GM21737 (cell line): Measurements from ENCODE around the gene PLAU.
A peak's percentile ranks its signal among the peaks of the same experiment; 100 is the strongest.
"Not testable (repeated sequence)": the region's sequence is repeated elsewhere in the genome, so short reads cannot be mapped to it uniquely, and the experiment has no call there.

Experiments
- ATAC-seq: cut with Tn5 transposase; IDR thresholded peaks from one replicate; pipeline ENCODE4 v1.9.1; 2021; ENCODE audit warnings: mild to moderate bottlenecking, moderate library complexity; ENCODE audit not compliant: unreplicated experiment

Gene PLAU

GRCh38 chr10:73895381-73895780 is 15.6 kb upstream of the PLAU start:
- not testable (repeated sequence) for ATAC-seq

GRCh38 chr10:73897693-73898092 is 13.2 kb upstream of the PLAU start:
- ATAC-seq, result no peak

GRCh38 chr10:73898730-73899410 is 12.1 kb upstream of the PLAU start:
- ATAC-seq, result no peak

GRCh38 chr10:73899423-73899822 is 11.5 kb upstream of the PLAU start:
- ATAC-seq, result no peak

GRCh38 chr10:73900064-73900463 is 10.9 kb upstream of the PLAU start:
- no peak for ATAC-seq

GRCh38 chr10:73901261-73901660 is 9.7 kb upstream of the PLAU start:
- no peak for ATAC-seq

- no peak for ATAC-seq
Measured at GRCh38 chr10:73902351-73902750, 8.6 kb upstream of the PLAU start.

- no peak for ATAC-seq
Measured at GRCh38 chr10:73905256-73906020, 5.5 kb upstream of the PLAU start.

GRCh38 chr10:73906524-73907447 is 4.1 kb upstream of the PLAU start:
- ATAC-seq, result no peak

GRCh38 chr10:73907841-73908517 is 3.0 kb upstream of the PLAU start:
- ATAC-seq, result no peak

GRCh38 chr10:73908853-73909539 is 1.9 kb upstream of the PLAU start:
- peak; percentile 48 for ATAC-seq

GRCh38 chr10:73909540-73910115 is 1.3 kb upstream of the PLAU start:
- ATAC-seq, result peak; percentile 7

GRCh38 chr10:73910401-73910763 is 550 bp upstream of the PLAU start:
- peak; percentile 5 for ATAC-seq

GRCh38 chr10:73911553-73912004 is 647 bp downstream of the PLAU start:
- no peak for ATAC-seq

- no peak for ATAC-seq
Measured at GRCh38 chr10:73914036-73914435, 3.1 kb downstream of the PLAU start.

GRCh38 chr10:73915206-73915851 is 4.4 kb downstream of the PLAU start:
- ATAC-seq, result no peak

GRCh38 chr10:73916761-73917470 is 6.0 kb downstream of the PLAU start:
- no peak for ATAC-seq

- no peak for ATAC-seq
Measured at GRCh38 chr10:73917566-73918305, 6.8 kb downstream of the PLAU start.
